ENCODE data around the gene SCMH1. TPM values are rescaled to one million over a fixed set of nuclear protein-coding genes. Genes with fewer than 3 reads are reported as not detected.
A peak's percentile ranks its signal among the peaks of the same experiment; 100 is the strongest.

SCMH1 gene
- total RNA-seq, 1 experiment from 2014 or later, result 16.5 TPM

DNA sequence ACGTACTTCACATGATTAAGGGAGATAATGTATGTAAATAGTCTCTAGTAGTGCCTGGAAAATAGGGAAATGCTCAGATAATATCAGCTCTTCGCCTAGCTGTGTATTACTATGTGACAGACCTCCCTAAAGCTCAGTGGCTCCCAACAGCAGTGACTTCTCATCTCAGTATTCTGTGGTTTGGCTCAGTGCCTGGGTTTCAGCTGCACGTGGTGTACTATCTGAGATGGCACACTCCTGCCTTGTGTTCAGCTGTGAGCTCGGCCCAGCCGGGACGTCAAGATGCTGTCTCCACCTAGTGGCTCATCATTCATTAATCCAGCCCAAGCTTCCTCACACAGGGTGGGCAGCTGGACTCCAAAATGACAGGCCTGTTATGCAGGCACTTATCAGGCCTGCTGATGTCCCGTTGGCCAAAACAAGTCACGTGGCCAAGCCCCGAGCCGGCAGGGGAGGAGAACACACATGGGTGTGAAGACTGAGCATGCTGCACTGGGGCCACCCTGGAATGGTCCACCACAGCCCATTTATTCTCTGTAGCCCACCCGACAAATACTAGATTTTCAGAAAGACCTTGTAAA is 238.4 kb downstream of the SCMH1 start:
- no peak for DNase-seq
- Mint-ChIP-seq H3K27ac (no peak overlapping the region; a peak in 1 of 7 replicates), H3K27me3 (ENCODE audit: low read depth) (no peaks in the 10 kb centered on the region), H3K4me1 (no peaks in the 10 kb centered on the region), H3K36me3 (ENCODE audit: insufficient read depth in 1 of 3, low read depth in 3 of 3) (peaks cover 63 to 96% (median 91%) of the 10 kb centered on the region in 3 experiments; a peak in 6 of 7 replicates), H3K4me3 (no peak overlapping the region), H3K9me3 (no peaks in the 10 kb centered on the region)
- no peak overlapping the region for H4K8ac ChIP-seq (replicated peaks; ENCODE audit: insufficient read length, low read depth, low read length)
- H4K20me1 ChIP-seq (ENCODE audit: control insufficient read depth, insufficient read depth, insufficient read length), result no peaks in the 10 kb centered on the region
- no peak overlapping the region for H3K9ac ChIP-seq (ENCODE audit: extremely low read depth, insufficient read length, low read length)
- H3K4me2 ChIP-seq (ENCODE audit: insufficient read depth, insufficient read length, low read length), result no peak overlapping the region
- H3K9me3 ChIP-seq (ENCODE audit: control insufficient read depth, low read depth, low read length), result no peaks in the 10 kb centered on the region
- H3K18ac ChIP-seq (ENCODE audit: insufficient read length, low read depth, low read length), result no peak overlapping the region
- peak; percentile 41; the same call in 1 of the 3 replicates for TF ChIP-seq CTCF (conservative IDR thresholded peaks at IDR 0.05)
- no peaks in the 10 kb centered on the region for H3K27me3 ChIP-seq (ENCODE audit: insufficient read depth, low read length)
- H3K56ac ChIP-seq (ENCODE audit: insufficient read length, low read depth, low read length), result no peak overlapping the region
- H4K91ac ChIP-seq (ENCODE audit: insufficient read length, low read depth, low read length), result no peak overlapping the region
- H2BK15ac ChIP-seq (ENCODE audit: low read depth, low read length), result no peak overlapping the region
- no peak overlapping the region for H2AFZ ChIP-seq (ENCODE audit: low read length)
- no peak overlapping the region for H2BK20ac ChIP-seq (ENCODE audit: low read depth, low read length, poor library complexity, severe bottlenecking)
- no peak overlapping the region for H2BK5ac ChIP-seq (ENCODE audit: insufficient read length, low read length)
- no peaks in the 10 kb centered on the region for H3K79me2 ChIP-seq (ENCODE audit: insufficient read depth, low read length)
- H4K5ac ChIP-seq (ENCODE audit: insufficient read length, low read depth, low read length), result no peak overlapping the region
- no peak overlapping the region for H3T11ph ChIP-seq (ENCODE audit: low read length)
- H2BK120ac ChIP-seq (ENCODE audit: low read depth, low read length, poor library complexity, severe bottlenecking), result no peak overlapping the region
- no peak overlapping the region for H2AK5ac ChIP-seq (ENCODE audit: insufficient read length, low read length)
- no peak overlapping the region for H3K23ac ChIP-seq (ENCODE audit: insufficient read length, low read depth, low read length)
- H3K14ac ChIP-seq (ENCODE audit: insufficient read depth, low read length), result no peak overlapping the region
- no peak overlapping the region for H3K27ac ChIP-seq (ENCODE audit: insufficient read length, low read depth, low read length)
- no peak overlapping the region for H3K4ac ChIP-seq (ENCODE audit: low read depth, low read length)
- no CpG with 5 or more reads among the region's 11 CpGs for WGBS (ENCODE audit: extremely low coverage, insufficient read length, low lambda C conversion rate)
- no peaks in the 10 kb centered on the region for H3K4me1 ChIP-seq (ENCODE audit: insufficient read depth, low read length)
- no peaks in the 10 kb centered on the region for H3K23me2 ChIP-seq (ENCODE audit: insufficient read length, low read depth, low read length, poor library complexity, severe bottlenecking)
- no peaks in the 10 kb centered on the region for H3K79me1 ChIP-seq (ENCODE audit: insufficient read depth, low read depth, low read length, poor library complexity, severe bottlenecking)
- no peak overlapping the region for H2BK12ac ChIP-seq (ENCODE audit: insufficient read length, low read depth, low read length)

Measured in H9 (cell line).